ENCODE results near the gene SIPA1L3.

The SIPA1L3 gene

GRCh38 chr19:38207543-38207942 is 300.5 kb downstream of the SIPA1L3 start:
- no peaks in the 10 kb centered on the region for H3K4me1 ChIP-seq (ENCODE audit: control insufficient read depth in 1 of 2, insufficient read depth in 1 of 2, low read depth in 1 of 2, low read length in 1 of 2)
- peaks cover 44% of the 10 kb centered on the region for H3K27me3 ChIP-seq
- H3K27ac ChIP-seq, result no peak overlapping the region
- no peaks in the 10 kb centered on the region for H3K9me3 ChIP-seq
- H3K36me3 ChIP-seq, result peaks cover 34% of the 10 kb centered on the region
- H3K4me3 ChIP-seq (ENCODE audit: low read depth in 1 of 2, low read length in 1 of 2), result no peak overlapping the region
- no peak for TF ChIP-seq CTCF (IDR thresholded peaks at IDR 0.05)

GRCh38 chr19:38208571-38208970 is 301.6 kb downstream of the SIPA1L3 start:
- TF ChIP-seq CTCF (IDR thresholded peaks at IDR 0.05), result no peak
- H3K9me3 ChIP-seq, result no peaks in the 10 kb centered on the region
- H3K27ac ChIP-seq, result no peak overlapping the region
- H3K27me3 ChIP-seq, result peaks cover 55% of the 10 kb centered on the region
- H3K36me3 ChIP-seq, result peaks cover 24% of the 10 kb centered on the region
- no peak overlapping the region for H3K4me3 ChIP-seq (ENCODE audit: low read depth in 1 of 2, low read length in 1 of 2)
- H3K4me1 ChIP-seq (ENCODE audit: control insufficient read depth in 1 of 2, insufficient read depth in 1 of 2, low read depth in 1 of 2, low read length in 1 of 2), result no peaks in the 10 kb centered on the region

GRCh38 chr19:38209152-38209551 is 302.1 kb downstream of the SIPA1L3 start:
- H3K27me3 ChIP-seq, result peaks cover 60% of the 10 kb centered on the region
- H3K27ac ChIP-seq, result no peak overlapping the region

GRCh38 chr19:38209671-38210457 is 302.9 kb downstream of the SIPA1L3 start:
- H3K36me3 ChIP-seq, result peaks cover 17% of the 10 kb centered on the region
- peaks cover 68% of the 10 kb centered on the region for H3K27me3 ChIP-seq
- TF ChIP-seq CTCF (IDR thresholded peaks at IDR 0.05), result no peak
- no peaks in the 10 kb centered on the region for H3K9me3 ChIP-seq
- H3K27ac ChIP-seq, result no peak overlapping the region
- H3K4me1 ChIP-seq (ENCODE audit: control insufficient read depth in 1 of 2, insufficient read depth in 1 of 2, low read depth in 1 of 2, low read length in 1 of 2), result no peaks in the 10 kb centered on the region
- H3K4me3 ChIP-seq (ENCODE audit: low read depth in 1 of 2, low read length in 1 of 2), result no peak overlapping the region

More at GRCh38 chr19:38209152-38209551, 302.1 kb downstream of the SIPA1L3 start:
- H3K4me1 ChIP-seq (ENCODE audit: control insufficient read depth in 1 of 2, insufficient read depth in 1 of 2, low read depth in 1 of 2, low read length in 1 of 2), result no peaks in the 10 kb centered on the region
- peaks cover 20% of the 10 kb centered on the region for H3K36me3 ChIP-seq
- no peaks in the 10 kb centered on the region for H3K9me3 ChIP-seq
- no peak overlapping the region for H3K4me3 ChIP-seq (ENCODE audit: low read depth in 1 of 2, low read length in 1 of 2)
- no peak for TF ChIP-seq CTCF (IDR thresholded peaks at IDR 0.05)

- H3K36me3 ChIP-seq, result peaks cover 16% of the 10 kb centered on the region
- H3K9me3 ChIP-seq, result no peaks in the 10 kb centered on the region
- H3K27me3 ChIP-seq, result peaks cover 74% of the 10 kb centered on the region
- H3K4me3 ChIP-seq (ENCODE audit: low read depth in 1 of 2, low read length in 1 of 2), result no peak overlapping the region
- H3K4me1 ChIP-seq (ENCODE audit: control insufficient read depth in 1 of 2, insufficient read depth in 1 of 2, low read depth in 1 of 2, low read length in 1 of 2), result no peaks in the 10 kb centered on the region
- no peak for TF ChIP-seq CTCF (IDR thresholded peaks at IDR 0.05)
- no peak overlapping the region for H3K27ac ChIP-seq
These were observed 303.5 kb downstream of the SIPA1L3 start for GRCh38 chr19:38210458-38210987.
